DOHH2 (cell line): ENCODE measurements around the gene UGT1A3.

Experiments used
- CTCF ChIP-seq: fragments of 200-600 bp; sonication (generic); IDR thresholded peaks from one replicate; pipeline ENCODE4 v1.5.1; 2014; ENCODE audit warnings: antibody characterized with exemption, mild to moderate bottlenecking, low read depth, low read length; ENCODE audit not compliant: poor library complexity, severe bottlenecking
- EZH2phosphoT487 ChIP-seq: fragments of 200-600 bp; sonication (generic); IDR thresholded peaks from 2 replicates; pipeline ENCODE4 v1.6.1; 2017; ENCODE audit warnings: borderline replicate concordance, mild to moderate bottlenecking, antibody characterized with exemption, low read length, moderate library complexity, mixed read lengths

GRCh38 chr2:233684640-233685039 is 44.2 kb upstream of the UGT1A3 start:
- TF ChIP-seq CTCF (no peak), EZH2phosphoT487 (no peak)
